AG04450 (cell line): ENCODE measurements around the gene IGFBP6. TPM values are rescaled to one million over a fixed set of nuclear protein-coding genes. Genes with fewer than 3 reads are reported as not detected.

Experiments
- CTCF ChIA-PET: fragments of 300-600, 350-600 bp; formaldehyde crosslinking; extraction: SDS; loops from one replicate; lab custom pipeline; 2022; ENCODE audit warnings: antibody characterized with exemption, inconsistent platforms; lab: Charles Lee
- POLR2A ChIA-PET: fragments of 350-600 bp; formaldehyde crosslinking; extraction: SDS; loops from one replicate; lab custom pipeline; 2021; ENCODE audit warnings: antibody characterized with exemption, inconsistent platforms; lab: Yijun Ruan, JAX
- DNase-seq: peaks from one replicate; pipeline ENCODE4 v3.0.0-alpha.2; 2011; ENCODE audit warnings: low read depth, low spot score
- H3K27ac ChIP-seq: one replicate; pipeline ENCODE4 v1.5.1; 2012; ENCODE audit warnings: low read depth, low read length, control low read depth
- H3K27me3 ChIP-seq: one replicate; pipeline ENCODE4 v1.6.0; 2012; ENCODE audit warnings: low read length; ENCODE audit not compliant: control insufficient read depth, insufficient read depth
- H3K4me3 ChIP-seq: 2 replicates; pipeline ENCODE4 v1.5.1; 2011; ENCODE audit warnings: mild to moderate bottlenecking, low read depth, low read length, control low read depth
- H3K9me3 ChIP-seq: 2 replicates; pipeline ENCODE4 v1.5.1; 2012; ENCODE audit warnings: low read length; ENCODE audit not compliant: control insufficient read depth, insufficient read depth
- CTCF ChIP-seq: IDR thresholded peaks from 2 replicates; pipeline ENCODE4 v1.5.1; 2011; ENCODE audit warnings: low read depth, low read length, control low read depth, inconsistent platforms
- polyA minus RNA-seq: library from RNA; depleted of rRNA, polyadenylated mRNA; stranded (reverse); fragments of >200 nt; gene quantifications from 2 replicates; pipeline ENCODE4 v1.2.3, GENCODE V29; 2011; rRNA and poly(A)+ RNA removed
- polyA plus RNA-seq: library from polyadenylated mRNA; depleted of rRNA; stranded (reverse); fragments of >200 nt; gene quantifications from 2 replicates; pipeline ENCODE4 v1.2.3, GENCODE V29; 2011; rRNA removed

The IGFBP6 gene
- polyA plus RNA-seq (182 and 274 TPM in 2 replicates), polyA minus RNA-seq (61.6 and 95.6 TPM in 2 replicates)

- Histone ChIP-seq H3K27ac (peak within 1 kb of the TSS; percentile 91), H3K9me3 (no peaks in the 10 kb centered on the region), H3K27me3 (no peaks in the 10 kb centered on the region), H3K4me3 (peak within 1 kb of the TSS; percentile 77)
- POLR2A ChIA-PET = interaction anchor here (0.6 to 3.6 kb wide), 9 partner anchors 18 to 230 kb away, joined by 3 to 64 read pairs (median 4); partner anchors contain the start of genes CSAD, SPRYD3 and ZNF740
- CTCF ChIA-PET = interaction anchor here (0.6 to 7.0 kb wide), 10 partner anchors 12 to 662 kb away, joined by 3 to 120 read pairs (median 4); partner anchors contain the start of gene SPRYD3
- no peak for DNase-seq
- no peak for TF ChIP-seq CTCF
Measured at GRCh38 chr12:53097564-53098353, at the start of gene IGFBP6. IGFBP6 (plus strand) TSS chr12:53097667; CDS start chr12:53097718, 51 bp downstream.

GRCh38 chr12:53048033-53048779, 49.3 kb upstream of the IGFBP6 start:
- peak overlapping the region; percentile 94 for H3K27ac ChIP-seq
- no peak for DNase-seq
- ChIA-PET CTCF (interaction anchor here (0.5 to 2.6 kb wide), 11 partner anchors 8 to 979 kb away, joined by 3 to 11 read pairs (median 4); partner anchors contain the start of genes CSAD and SPRYD3), POLR2A (interaction anchor here (0.6 to 3.3 kb wide), 16 partner anchors 10 to 1176 kb away, joined by 3 to 15 read pairs (median 5); partner anchors contain the start of genes CSAD, EIF4B, IGFBP6 and PFDN5)
- peak overlapping the region; percentile 79 for H3K4me3 ChIP-seq
- no peaks in the 10 kb centered on the region for H3K27me3 ChIP-seq
- H3K9me3 ChIP-seq = peaks cover 3% of the 10 kb centered on the region; the same call in 1 of the 2 replicates
- TF ChIP-seq CTCF = no peak

- ChIA-PET POLR2A (interaction anchor here (0.6 to 3.3 kb wide), 8 partner anchors 12 to 132 kb away, joined by 3 to 15 read pairs (median 6); partner anchors contain the start of genes CSAD, EIF4B, SPRYD3 and ZNF740), CTCF (interaction anchor here (1.7 to 2.6 kb wide), 3 partner anchors 11 to 149 kb away, joined by 4 to 11 read pairs (median 8); partner anchors contain the start of gene SPRYD3)
- Histone ChIP-seq H3K4me3 (peak overlapping the region; percentile 79), H3K27ac (peak overlapping the region; percentile 94), H3K9me3 (peaks cover 3% of the 10 kb centered on the region; the same call in 1 of the 2 replicates), H3K27me3 (no peaks in the 10 kb centered on the region)
- no peak for DNase-seq
- no peak for TF ChIP-seq CTCF
Measured at GRCh38 chr12:53048780-53049401, 48.6 kb upstream of the IGFBP6 start.

GRCh38 chr12:53049571-53050318, 47.7 kb upstream of the IGFBP6 start, which contains the start of gene TNS2:
TNS2 (plus strand) TSS chr12:53050065; CDS start chr12:53050186, 121 bp downstream.
- peak within 1 kb of the TSS; percentile 94 for H3K27ac ChIP-seq
- no peak for DNase-seq
- no peak for TF ChIP-seq CTCF
- H3K27me3 ChIP-seq = no peaks in the 10 kb centered on the region
- H3K9me3 ChIP-seq = peaks cover 3% of the 10 kb centered on the region; the same call in 1 of the 2 replicates
- peak within 1 kb of the TSS; percentile 79 for H3K4me3 ChIP-seq
- POLR2A ChIA-PET = interaction anchor here (0.6 to 2.0 kb wide), 3 partner anchors 29 to 131 kb away, joined by 4 to 7 read pairs (median 6); partner anchors contain the start of genes CSAD, SPRYD3 and ZNF740
- CTCF ChIA-PET = no interaction called here
